ENCODE data around the gene ZBTB7B.
A peak's percentile ranks its signal among the peaks of the same experiment; 100 is the strongest.

Gene ZBTB7B

GRCh38 chr1:155038602-155039307 lies 36.2 kb downstream of the ZBTB7B start:
- Histone ChIP-seq H3K36me3 (ENCODE audit: control insufficient read depth, insufficient read depth, low read length, severe bottlenecking) (no peaks in the 10 kb centered on the region), H3K4me3 (ENCODE audit: low read length) (no peak overlapping the region), H3K9me3 (ENCODE audit: control insufficient read depth, low read length) (no peaks in the 10 kb centered on the region), H3K27me3 (replicated peaks; ENCODE audit: control insufficient read depth, insufficient read depth, low read length) (peaks cover 4% of the 10 kb centered on the region), H3K4me1 (ENCODE audit: control insufficient read depth, insufficient read depth, low read length) (peaks cover 7% of the 10 kb centered on the region), H3K9ac (ENCODE audit: low read length) (no peak overlapping the region)
- DNase-seq (ENCODE audit: low read depth): peak; percentile 11

- DNase-seq (ENCODE audit: low read depth): no peak
- Histone ChIP-seq H3K4me1 (ENCODE audit: control insufficient read depth, insufficient read depth, low read length) (peaks cover 7% of the 10 kb centered on the region), H3K9ac (ENCODE audit: low read length) (no peak overlapping the region), H3K4me3 (ENCODE audit: low read length) (no peak overlapping the region), H3K36me3 (ENCODE audit: control insufficient read depth, insufficient read depth, low read length, severe bottlenecking) (no peaks in the 10 kb centered on the region), H3K9me3 (ENCODE audit: control insufficient read depth, low read length) (no peaks in the 10 kb centered on the region), H3K27me3 (replicated peaks; ENCODE audit: control insufficient read depth, insufficient read depth, low read length) (no peaks in the 10 kb centered on the region)
Measured at GRCh38 chr1:155039308-155039669, 36.7 kb downstream of the ZBTB7B start.

GRCh38 chr1:155040358-155041093 lies 37.9 kb downstream of the ZBTB7B start:
- Histone ChIP-seq H3K4me3 (ENCODE audit: low read length) (no peak overlapping the region), H3K27me3 (replicated peaks; ENCODE audit: control insufficient read depth, insufficient read depth, low read length) (no peaks in the 10 kb centered on the region), H3K36me3 (ENCODE audit: control insufficient read depth, insufficient read depth, low read length, severe bottlenecking) (no peaks in the 10 kb centered on the region), H3K9ac (ENCODE audit: low read length) (no peak overlapping the region), H3K4me1 (ENCODE audit: control insufficient read depth, insufficient read depth, low read length) (peaks cover 12% of the 10 kb centered on the region), H3K9me3 (ENCODE audit: control insufficient read depth, low read length) (no peaks in the 10 kb centered on the region)
- DNase-seq (ENCODE audit: low read depth): no peak

- Histone ChIP-seq H3K4me3 (ENCODE audit: low read length) (no peak overlapping the region), H3K36me3 (ENCODE audit: control insufficient read depth, insufficient read depth, low read length, severe bottlenecking) (no peaks in the 10 kb centered on the region), H3K4me1 (ENCODE audit: control insufficient read depth, insufficient read depth, low read length) (peaks cover 12% of the 10 kb centered on the region), H3K9me3 (ENCODE audit: control insufficient read depth, low read length) (no peaks in the 10 kb centered on the region), H3K9ac (ENCODE audit: low read length) (no peak overlapping the region), H3K27me3 (replicated peaks; ENCODE audit: control insufficient read depth, insufficient read depth, low read length) (no peaks in the 10 kb centered on the region)
- DNase-seq (ENCODE audit: low read depth): no peak
Measured at GRCh38 chr1:155042789-155043188, 40.2 kb downstream of the ZBTB7B start.

GRCh38 chr1:155043301-155043702 lies 40.7 kb downstream of the ZBTB7B start:
- no peak overlapping the region for H3K9ac ChIP-seq (ENCODE audit: low read length)
- no peak overlapping the region for H3K4me3 ChIP-seq (ENCODE audit: low read length)
- no peaks in the 10 kb centered on the region for H3K9me3 ChIP-seq (ENCODE audit: control insufficient read depth, low read length)
- no peaks in the 10 kb centered on the region for H3K27me3 ChIP-seq (replicated peaks; ENCODE audit: control insufficient read depth, insufficient read depth, low read length)
- peaks cover 12% of the 10 kb centered on the region for H3K4me1 ChIP-seq (ENCODE audit: control insufficient read depth, insufficient read depth, low read length)
- no peak for DNase-seq (ENCODE audit: low read depth)
- H3K36me3 ChIP-seq (ENCODE audit: control insufficient read depth, insufficient read depth, low read length, severe bottlenecking): no peaks in the 10 kb centered on the region

- H3K9me3 ChIP-seq (ENCODE audit: control insufficient read depth, low read length): no peaks in the 10 kb centered on the region
- no peaks in the 10 kb centered on the region for H3K36me3 ChIP-seq (ENCODE audit: control insufficient read depth, insufficient read depth, low read length, severe bottlenecking)
- peaks cover 12% of the 10 kb centered on the region for H3K4me1 ChIP-seq (ENCODE audit: control insufficient read depth, insufficient read depth, low read length)
- DNase-seq (ENCODE audit: low read depth): no peak
- no peak overlapping the region for H3K4me3 ChIP-seq (ENCODE audit: low read length)
- H3K27me3 ChIP-seq (replicated peaks; ENCODE audit: control insufficient read depth, insufficient read depth, low read length): no peaks in the 10 kb centered on the region
- no peak overlapping the region for H3K9ac ChIP-seq (ENCODE audit: low read length)
Measured at GRCh38 chr1:155043793-155044192, 41.2 kb downstream of the ZBTB7B start.

- H3K9me3 ChIP-seq (ENCODE audit: control insufficient read depth, low read length): no peaks in the 10 kb centered on the region
- no peak for DNase-seq (ENCODE audit: low read depth)
- H3K27me3 ChIP-seq (replicated peaks; ENCODE audit: control insufficient read depth, insufficient read depth, low read length): no peaks in the 10 kb centered on the region
- no peak overlapping the region for H3K9ac ChIP-seq (ENCODE audit: low read length)
- no peaks in the 10 kb centered on the region for H3K36me3 ChIP-seq (ENCODE audit: control insufficient read depth, insufficient read depth, low read length, severe bottlenecking)
- no peak overlapping the region for H3K4me3 ChIP-seq (ENCODE audit: low read length)
- H3K4me1 ChIP-seq (ENCODE audit: control insufficient read depth, insufficient read depth, low read length): peaks cover 10% of the 10 kb centered on the region
Measured at GRCh38 chr1:155044365-155044764, 41.8 kb downstream of the ZBTB7B start.

GRCh38 chr1:155044812-155045657 lies 42.4 kb downstream of the ZBTB7B start:
- peak; percentile 82 for DNase-seq (ENCODE audit: low read depth)
- Histone ChIP-seq H3K4me3 (ENCODE audit: low read length) (no peak overlapping the region), H3K27me3 (replicated peaks; ENCODE audit: control insufficient read depth, insufficient read depth, low read length) (no peaks in the 10 kb centered on the region), H3K36me3 (ENCODE audit: control insufficient read depth, insufficient read depth, low read length, severe bottlenecking) (no peaks in the 10 kb centered on the region), H3K9ac (ENCODE audit: low read length) (peak overlapping the region; percentile 4), H3K4me1 (ENCODE audit: control insufficient read depth, insufficient read depth, low read length) (peaks cover 17% of the 10 kb centered on the region), H3K9me3 (ENCODE audit: control insufficient read depth, low read length) (no peaks in the 10 kb centered on the region)

GRCh38 chr1:155048449-155049334 lies 46.1 kb downstream of the ZBTB7B start:
- H3K36me3 ChIP-seq (ENCODE audit: control insufficient read depth, insufficient read depth, low read length, severe bottlenecking): no peaks in the 10 kb centered on the region
- no peaks in the 10 kb centered on the region for H3K27me3 ChIP-seq (replicated peaks; ENCODE audit: control insufficient read depth, insufficient read depth, low read length)
- no peak overlapping the region for H3K4me3 ChIP-seq (ENCODE audit: low read length)
- DNase-seq (ENCODE audit: low read depth): no peak
- no peaks in the 10 kb centered on the region for H3K9me3 ChIP-seq (ENCODE audit: control insufficient read depth, low read length)
- H3K9ac ChIP-seq (ENCODE audit: low read length): no peak overlapping the region
- peaks cover 30% of the 10 kb centered on the region for H3K4me1 ChIP-seq (ENCODE audit: control insufficient read depth, insufficient read depth, low read length)

- Histone ChIP-seq H3K4me3 (ENCODE audit: low read length) (peak overlapping the region; percentile 82), H3K4me1 (ENCODE audit: control insufficient read depth, insufficient read depth, low read length) (peaks cover 25% of the 10 kb centered on the region)
- DNase-seq (ENCODE audit: low read depth): no peak
Measured at GRCh38 chr1:155049651-155050559, 47.3 kb downstream of the ZBTB7B start.

More at GRCh38 chr1:155049651-155050559, 47.3 kb downstream of the ZBTB7B start:
- H3K36me3 ChIP-seq (ENCODE audit: control insufficient read depth, insufficient read depth, low read length, severe bottlenecking): peaks cover 11% of the 10 kb centered on the region
- H3K27me3 ChIP-seq (replicated peaks; ENCODE audit: control insufficient read depth, insufficient read depth, low read length): no peaks in the 10 kb centered on the region
- H3K9me3 ChIP-seq (ENCODE audit: control insufficient read depth, low read length): no peaks in the 10 kb centered on the region
- peak overlapping the region; percentile 82 for H3K9ac ChIP-seq (ENCODE audit: low read length)
